Karpas-422 (cell line): ENCODE measurements around the gene CHGA. TPM values are rescaled to one million over a fixed set of nuclear protein-coding genes. Genes with fewer than 3 reads are reported as not detected.

Source experiments
- DNase-seq: peaks from one replicate; pipeline ENCODE4 v3.0.0-alpha.2; 2015
- H2AFZ ChIP-seq: fragments of 200-600 bp; sonication (generic); 2 replicates; pipeline ENCODE4 v1.6.1; 2014; ENCODE audit warnings: antibody characterized with exemption, low read length, mixed read lengths
- H3K27ac ChIP-seq: fragments of 200-600 bp; sonication (generic); 2 replicates; pipeline ENCODE4 v1.5.1; 2014; ENCODE audit warnings: mild to moderate bottlenecking, low read length, moderate library complexity
- H3K27me3 ChIP-seq: fragments of 200-600 bp; sonication (generic); 2 replicates; pipeline ENCODE4 v1.6.1; 2014; ENCODE audit warnings: low read length, mixed read lengths
- H3K36me3 ChIP-seq: fragments of 200-600 bp; sonication (generic); 2 replicates; pipeline ENCODE4 v1.6.1; 2014; ENCODE audit warnings: low read length, mixed read lengths; ENCODE audit not compliant: insufficient read depth
- H3K4me1 ChIP-seq: fragments of 200-600 bp; sonication (generic); 2 replicates; pipeline ENCODE4 v1.6.1; 2014; ENCODE audit warnings: mild to moderate bottlenecking, low read length, mixed read lengths
- H3K4me2 ChIP-seq: fragments of 200-600 bp; sonication (generic); 2 replicates; pipeline ENCODE4 v1.6.1; 2014; ENCODE audit warnings: low read length, low read depth, mild to moderate bottlenecking; ENCODE audit not compliant: poor library complexity, severe bottlenecking
- H3K4me3 ChIP-seq: fragments of 200-600 bp; sonication (generic); 2 replicates; pipeline ENCODE4 v1.5.1; 2014; ENCODE audit warnings: mild to moderate bottlenecking, antibody characterized with exemption, low read length, mixed read lengths
- H3K79me2 ChIP-seq: fragments of 200-600 bp; sonication (generic); 2 replicates; pipeline ENCODE4 v1.6.1; 2014; ENCODE audit warnings: mild to moderate bottlenecking, low read length, mixed read lengths
- H3K9ac ChIP-seq: fragments of 200-600 bp; sonication (generic); 2 replicates; pipeline ENCODE4 v1.6.0; 2014; ENCODE audit warnings: low read length
- H3K9me2 ChIP-seq: fragments of 200-600 bp; sonication (generic), shearing (Covaris generic); replicated peaks from 2 replicates; pipeline ENCODE4 v1.6.0; 2014; ENCODE audit warnings: mild to moderate bottlenecking, low read length, moderate library complexity; ENCODE audit not compliant: insufficient read depth
- H3K9me3 ChIP-seq: fragments of 300-700, 200-600 bp; sonication (generic); 2 replicates; pipeline ENCODE4 v1.6.1; 2014; ENCODE audit warnings: low read length, mixed read lengths
- H4K20me1 ChIP-seq: fragments of 200-600 bp; sonication (generic); 2 replicates; pipeline ENCODE4 v1.6.1; 2014; ENCODE audit warnings: mild to moderate bottlenecking, antibody characterized with exemption, low read length, low read depth; ENCODE audit not compliant: insufficient read depth
- total RNA-seq: library from RNA; depleted of rRNA; stranded (reverse); fragments of >200 nt; shearing (Covaris generic); gene quantifications from 2 replicates; pipeline ENCODE4 v1.2.3, GENCODE V29; 2014; ENCODE audit warnings: low replicate concordance

CHGA gene
- total RNA-seq, 1 experiment from 2014 or later, result not detected

DNA sequence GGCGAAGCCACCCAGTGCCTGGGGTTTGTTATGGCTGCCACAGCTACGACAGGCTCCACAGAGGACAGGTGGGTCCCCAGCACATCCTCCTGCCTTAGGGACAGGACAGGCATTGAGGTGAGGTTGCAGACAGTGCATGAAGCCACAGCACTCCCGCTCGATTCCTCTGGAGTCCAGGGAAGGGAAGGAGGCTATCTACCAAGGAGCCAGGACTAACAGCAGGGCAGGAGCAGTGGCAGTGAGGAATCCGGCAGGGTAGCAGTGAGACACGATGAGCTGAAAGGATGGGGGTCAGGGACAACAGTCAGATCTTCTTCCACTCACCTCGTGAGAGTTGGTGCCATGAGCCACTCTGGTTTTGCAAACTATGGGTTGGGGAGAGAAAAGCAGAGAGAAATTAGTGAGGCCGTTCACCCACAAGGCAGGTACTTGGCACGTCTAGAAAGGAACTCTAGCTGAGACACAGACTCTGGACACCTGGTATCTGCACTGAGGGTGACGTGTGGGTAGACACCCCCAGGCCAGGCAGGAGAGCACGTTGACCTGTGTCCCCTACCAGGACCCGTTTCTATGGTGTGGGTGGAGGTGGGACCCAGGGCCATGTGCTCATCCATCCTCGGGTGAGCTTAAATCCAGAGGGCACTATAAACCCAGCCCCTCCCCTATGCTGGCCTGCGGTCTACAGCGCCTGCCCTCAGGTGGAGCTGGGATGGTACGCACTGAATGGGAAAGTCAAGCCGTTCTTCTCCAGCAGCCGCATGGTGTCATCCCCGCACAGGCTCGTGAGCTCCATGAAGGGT, 39.3 kb downstream of the CHGA start:
- Histone ChIP-seq H3K27ac (no peak overlapping the region), H3K9me3 (no peaks in the 10 kb centered on the region), H3K9ac (no peak overlapping the region), H4K20me1 (peaks cover 24% of the 10 kb centered on the region), H3K79me2 (no peaks in the 10 kb centered on the region), H3K36me3 (no peaks in the 10 kb centered on the region), H3K4me1 (no peaks in the 10 kb centered on the region), H3K9me2 (no peaks in the 10 kb centered on the region), H2AFZ (no peak overlapping the region), H3K4me2 (no peak overlapping the region), H3K4me3 (no peak overlapping the region), H3K27me3 (no peaks in the 10 kb centered on the region)
- DNase-seq, result no peak

DNA sequence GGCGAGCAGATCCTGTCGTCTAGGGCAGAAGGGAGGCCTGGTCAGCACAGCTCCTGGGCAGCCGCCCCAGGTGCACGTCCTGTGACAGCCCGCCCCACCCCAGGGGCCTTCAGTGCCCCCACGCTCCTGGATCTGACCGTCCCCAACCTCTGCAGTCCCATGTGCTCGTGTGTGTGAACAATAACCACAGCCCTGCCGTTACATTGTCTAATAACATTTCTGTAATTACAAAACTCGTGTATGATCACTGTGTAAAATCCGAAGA, 39.8 kb downstream of the CHGA start:
- no peaks in the 10 kb centered on the region for H3K79me2 ChIP-seq
- H4K20me1 ChIP-seq, result peaks cover 24% of the 10 kb centered on the region
- no peak overlapping the region for H2AFZ ChIP-seq

DNA sequence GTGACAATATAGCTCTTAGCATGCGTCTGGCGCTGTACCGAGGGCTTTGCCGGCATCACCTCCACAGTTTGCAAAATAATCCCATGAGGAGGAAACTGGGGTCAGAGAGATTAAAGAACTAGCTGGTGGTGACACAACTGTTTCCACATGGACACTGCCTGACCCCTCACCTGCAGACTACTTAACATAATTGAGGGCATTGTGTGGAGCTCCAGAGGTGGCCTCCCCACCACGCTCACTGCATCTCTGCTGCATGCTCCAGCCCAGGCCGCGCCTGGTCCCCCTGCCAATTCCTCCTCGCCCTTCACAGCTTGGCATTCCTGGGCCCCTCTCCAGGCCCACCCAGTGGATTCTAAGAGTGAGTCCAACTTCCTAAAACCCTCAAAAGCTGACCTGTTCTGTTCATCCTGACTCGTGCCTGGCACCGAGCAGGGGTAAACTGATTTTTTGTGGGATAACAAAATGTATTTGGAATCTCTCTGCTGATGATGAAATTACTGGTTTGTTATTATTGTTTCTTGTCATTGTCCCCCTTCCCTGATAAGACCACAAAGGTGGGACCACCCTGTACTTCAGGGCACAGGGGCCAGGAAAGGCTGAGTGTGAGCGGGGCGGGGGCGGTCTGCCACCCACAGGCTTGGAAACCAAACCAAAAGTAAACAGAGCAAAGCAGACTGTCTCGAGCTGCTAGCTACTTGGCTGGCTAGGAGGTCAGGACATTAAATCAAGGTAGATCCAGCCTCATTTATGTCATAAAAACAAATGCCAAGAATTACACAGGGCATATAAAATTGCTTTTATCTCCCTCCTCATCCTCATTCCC, 40.6 kb downstream of the CHGA start:
- no peak for DNase-seq
- no peak overlapping the region for H3K9ac ChIP-seq
- no peaks in the 10 kb centered on the region for H3K9me3 ChIP-seq
- H3K27me3 ChIP-seq, result no peaks in the 10 kb centered on the region; the same call in 1 of the 2 replicates
- peaks cover 24% of the 10 kb centered on the region for H4K20me1 ChIP-seq
- H3K36me3 ChIP-seq, result no peaks in the 10 kb centered on the region
- H3K27ac ChIP-seq, result no peak overlapping the region
- H3K9me2 ChIP-seq, result no peaks in the 10 kb centered on the region
- H3K4me3 ChIP-seq, result no peak overlapping the region
- H2AFZ ChIP-seq, result no peak overlapping the region
- H3K79me2 ChIP-seq, result no peaks in the 10 kb centered on the region
- H3K4me1 ChIP-seq, result no peaks in the 10 kb centered on the region
- no peak overlapping the region for H3K4me2 ChIP-seq

More for the DNA sequence above, 39.8 kb downstream of the CHGA start:
- no peak overlapping the region for H3K4me3 ChIP-seq
- no peak for DNase-seq
- no peaks in the 10 kb centered on the region for H3K9me2 ChIP-seq
- no peaks in the 10 kb centered on the region for H3K36me3 ChIP-seq
- H3K27me3 ChIP-seq, result no peaks in the 10 kb centered on the region; the same call in 1 of the 2 replicates
- H3K9me3 ChIP-seq, result no peaks in the 10 kb centered on the region
- H3K9ac ChIP-seq, result no peak overlapping the region
- no peak overlapping the region for H3K4me2 ChIP-seq
- no peaks in the 10 kb centered on the region for H3K4me1 ChIP-seq
- no peak overlapping the region for H3K27ac ChIP-seq

DNA sequence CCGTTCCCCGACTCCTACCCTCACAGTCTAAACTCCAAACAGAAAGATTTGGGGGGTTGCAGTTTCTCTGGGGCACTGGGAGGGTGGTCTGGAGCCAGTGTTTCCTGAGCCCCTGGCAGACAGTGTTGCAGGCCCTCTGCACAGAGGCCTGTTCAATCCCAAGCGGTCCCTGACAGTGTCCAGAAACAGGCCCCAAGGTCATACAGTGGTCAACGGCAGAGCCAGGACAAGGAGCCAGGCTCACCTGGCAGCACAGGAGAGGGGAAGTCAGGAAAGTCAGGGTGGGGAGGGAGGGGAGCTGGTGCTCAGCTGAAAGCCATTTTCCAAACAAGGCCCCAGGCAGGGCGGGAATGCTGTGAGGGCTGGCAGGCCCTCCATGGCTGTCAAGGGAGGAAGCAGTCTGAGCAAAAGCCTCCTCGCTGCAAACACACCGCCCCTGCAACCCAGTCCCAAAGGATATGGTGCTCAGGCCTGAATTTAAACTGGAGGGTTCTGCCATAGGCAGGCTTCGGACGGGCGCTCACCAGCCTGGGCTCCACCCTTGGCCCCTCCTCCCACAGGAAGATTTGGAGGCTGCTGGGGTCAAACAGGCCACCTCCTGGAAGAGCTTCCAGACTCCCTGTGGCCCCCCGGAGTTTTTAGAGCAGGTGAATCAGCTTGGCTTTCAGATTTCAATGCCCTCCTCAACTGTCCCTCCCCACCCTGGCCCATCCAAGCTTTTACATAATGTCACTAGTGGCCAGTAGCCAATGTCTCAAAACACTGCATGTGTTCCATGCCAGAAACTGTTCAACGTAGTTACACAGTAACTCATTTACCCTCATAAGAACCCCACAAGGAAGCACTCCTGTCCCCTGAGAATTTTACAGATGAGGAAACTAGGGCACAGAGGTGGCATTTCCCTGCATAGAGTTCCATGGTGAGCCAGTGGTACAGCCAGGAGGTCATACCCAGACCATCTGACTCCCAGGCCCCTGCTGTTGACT, 41.5 kb downstream of the CHGA start:
- no peak for DNase-seq
- Histone ChIP-seq H4K20me1 (peaks cover 21% of the 10 kb centered on the region; the same call in 1 of the 2 replicates), H3K27me3 (no peaks in the 10 kb centered on the region; the same call in 1 of the 2 replicates)

DNA sequence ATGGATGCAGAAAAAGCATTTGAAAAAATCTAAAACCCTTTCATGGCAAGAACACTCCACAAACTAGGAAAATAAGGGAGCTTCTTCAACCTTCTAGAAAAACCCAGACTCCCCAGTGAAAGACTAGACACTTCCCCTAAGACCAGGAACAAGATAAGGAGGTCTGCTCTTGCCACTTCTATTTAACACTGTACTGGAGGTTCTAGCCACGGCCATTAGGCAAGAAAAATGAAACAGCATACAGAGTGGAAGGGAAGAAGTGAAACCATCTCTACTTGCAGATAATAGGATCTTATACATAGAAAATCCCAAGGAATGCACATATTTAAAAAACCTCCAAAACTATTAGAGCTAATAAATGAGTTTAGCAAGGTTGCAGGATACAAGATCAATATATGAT, 42.3 kb downstream of the CHGA start:
- Histone ChIP-seq H3K4me1 (no peaks in the 10 kb centered on the region), H3K36me3 (no peaks in the 10 kb centered on the region), H3K79me2 (no peaks in the 10 kb centered on the region), H3K27ac (no peak overlapping the region), H3K4me3 (no peak overlapping the region), H3K4me2 (no peak overlapping the region), H3K27me3 (no peaks in the 10 kb centered on the region; the same call in 1 of the 2 replicates), H2AFZ (no peak overlapping the region), H3K9me3 (no peaks in the 10 kb centered on the region), H3K9ac (no peak overlapping the region), H4K20me1 (peaks cover 21% of the 10 kb centered on the region; the same call in 1 of the 2 replicates), H3K9me2 (no peaks in the 10 kb centered on the region)
- DNase-seq, result no peak

More for the DNA sequence above, 41.5 kb downstream of the CHGA start:
- Histone ChIP-seq H3K27ac (no peak overlapping the region), H3K4me1 (no peaks in the 10 kb centered on the region), H3K4me2 (no peak overlapping the region), H2AFZ (no peak overlapping the region), H3K9ac (no peak overlapping the region), H3K79me2 (no peaks in the 10 kb centered on the region), H3K9me3 (no peaks in the 10 kb centered on the region), H3K9me2 (no peaks in the 10 kb centered on the region), H3K36me3 (no peaks in the 10 kb centered on the region), H3K4me3 (no peak overlapping the region)

DNA sequence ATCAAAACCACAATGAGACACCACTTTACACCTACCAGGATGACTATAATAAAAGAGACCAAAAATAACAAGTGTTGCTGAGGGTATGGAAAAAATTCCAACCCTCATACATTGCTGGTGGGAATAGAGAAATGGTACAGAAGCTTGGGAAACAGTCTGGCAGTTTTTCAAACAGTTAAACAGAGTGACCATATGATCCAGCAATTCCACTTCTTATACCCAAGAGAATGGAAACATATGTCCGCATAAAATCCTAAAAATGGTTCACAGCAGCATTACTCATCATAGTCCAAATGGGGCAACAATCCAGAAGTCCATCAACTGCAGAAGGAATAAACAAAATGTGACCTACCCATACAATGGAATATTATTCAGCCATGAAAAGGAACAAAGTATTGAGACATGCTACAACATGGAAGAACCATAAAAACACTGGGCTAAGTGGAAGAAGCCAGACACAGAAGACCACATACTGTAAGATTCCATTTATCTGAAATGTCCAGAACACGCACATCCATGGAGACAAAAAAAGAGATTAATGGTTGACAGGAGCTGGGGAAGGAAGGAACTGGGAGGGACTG, 44.5 kb downstream of the CHGA start:
- Histone ChIP-seq H3K27ac (no peak overlapping the region), H3K4me1 (no peaks in the 10 kb centered on the region), H3K9ac (no peak overlapping the region), H3K9me3 (no peaks in the 10 kb centered on the region), H3K4me3 (no peak overlapping the region), H3K9me2 (no peaks in the 10 kb centered on the region), H4K20me1 (peaks cover 17% of the 10 kb centered on the region; the same call in 1 of the 2 replicates), H3K4me2 (no peak overlapping the region), H2AFZ (no peak overlapping the region), H3K79me2 (no peaks in the 10 kb centered on the region), H3K27me3 (no peaks in the 10 kb centered on the region; the same call in 1 of the 2 replicates), H3K36me3 (no peaks in the 10 kb centered on the region)
- no peak for DNase-seq

DNA sequence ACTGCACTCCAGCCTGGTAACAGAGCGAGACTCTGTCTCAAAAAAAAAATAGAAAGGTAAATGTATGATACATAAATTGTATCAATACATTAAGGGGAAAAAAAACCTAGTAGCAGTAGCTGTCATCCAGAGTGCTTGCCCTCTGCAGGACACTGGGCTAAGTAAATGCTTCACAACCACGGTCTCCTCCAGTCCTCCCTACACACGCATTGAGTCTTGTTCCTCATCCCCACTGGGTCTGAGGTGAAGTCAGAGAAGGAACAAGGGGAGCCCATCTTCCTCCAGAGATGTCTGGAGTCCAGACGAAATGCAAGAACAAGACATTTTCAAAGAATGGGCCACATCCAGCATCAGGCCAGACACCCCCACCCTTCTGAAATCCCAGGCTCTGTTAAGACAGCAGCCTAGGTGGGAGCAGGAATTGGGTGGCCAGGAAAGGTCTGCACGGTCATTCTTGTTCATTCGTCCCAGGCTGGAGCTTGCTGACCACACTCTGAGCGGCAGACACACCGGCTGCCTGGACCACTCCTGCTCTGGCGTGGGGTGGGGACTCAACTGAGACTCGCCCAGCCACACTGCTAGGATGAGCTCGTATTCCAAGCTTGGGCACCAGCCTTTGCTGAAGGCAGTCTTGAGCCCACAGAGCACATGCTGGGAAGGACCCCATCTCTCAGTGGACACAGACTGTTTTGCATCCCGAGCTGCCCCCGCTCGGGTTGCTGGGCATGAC, 45.5 kb downstream of the CHGA start:
- H3K9me3 ChIP-seq, result peaks cover 6% of the 10 kb centered on the region
- H2AFZ ChIP-seq, result no peak overlapping the region
- H3K27ac ChIP-seq, result no peak overlapping the region
- no peaks in the 10 kb centered on the region for H3K9me2 ChIP-seq
- no peak for DNase-seq
- no peaks in the 10 kb centered on the region; the same call in 1 of the 2 replicates for H3K27me3 ChIP-seq
- H3K4me1 ChIP-seq, result no peaks in the 10 kb centered on the region
- no peaks in the 10 kb centered on the region for H3K79me2 ChIP-seq
- no peak overlapping the region for H3K4me2 ChIP-seq
- H3K4me3 ChIP-seq, result no peak overlapping the region
- H3K9ac ChIP-seq, result no peak overlapping the region
- no peaks in the 10 kb centered on the region for H3K36me3 ChIP-seq
- H4K20me1 ChIP-seq, result peaks cover 14% of the 10 kb centered on the region; the same call in 1 of the 2 replicates
